Keratinocyte (primary cell): ENCODE data around the gene ANKRD10.

Source experiments
- EZH2 ChIP-seq: IDR thresholded peaks from one replicate; pipeline ENCODE4 v1.6.1; 2012; ENCODE audit warnings: inconsistent platforms, mild to moderate bottlenecking, low read length, moderate library complexity
- TF ChIP-seq, protein P1 (sequence below), 3 experiments: IDR thresholded peaks in 1 of 3; conservative IDR thresholded peaks in 1 of 3; optimal IDR thresholded peaks in 1 of 3; 2 replicates in 2 of 3; 3 replicates in 1 of 3; pipeline versions ENCODE3 to v1.5.1; 2011; ENCODE audit warnings: low read length in 3 of 3, mild to moderate bottlenecking in 3 of 3, moderate library complexity in 2 of 3, control low read depth in 1 of 3, inconsistent platforms in 1 of 3; ENCODE audit not compliant: insufficient read depth in 2 of 3; ENCODE audit errors: extremely low read depth in 1 of 3

DNA sequence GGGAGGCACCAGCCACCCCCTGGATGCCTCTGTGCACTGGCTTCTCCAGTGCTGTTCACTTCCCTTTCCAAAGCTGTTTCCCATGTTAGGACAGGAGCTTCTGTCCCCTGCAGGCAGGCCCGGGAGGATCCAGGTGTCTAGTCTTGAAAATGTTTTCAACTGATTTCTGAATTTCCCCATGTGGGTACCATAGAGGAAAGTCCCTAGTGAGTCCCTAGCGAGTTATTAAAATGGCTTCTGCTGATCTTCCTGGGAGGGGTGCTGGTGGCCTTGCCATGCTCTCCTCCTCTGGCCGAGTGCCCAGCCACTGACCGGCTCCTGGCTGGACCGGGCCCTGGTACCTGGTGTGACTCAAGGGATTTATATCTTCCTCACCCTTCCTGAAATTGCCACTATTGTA is 5.2 kb upstream of the ANKRD10 start:
- TF ChIP-seq, protein P1, sequence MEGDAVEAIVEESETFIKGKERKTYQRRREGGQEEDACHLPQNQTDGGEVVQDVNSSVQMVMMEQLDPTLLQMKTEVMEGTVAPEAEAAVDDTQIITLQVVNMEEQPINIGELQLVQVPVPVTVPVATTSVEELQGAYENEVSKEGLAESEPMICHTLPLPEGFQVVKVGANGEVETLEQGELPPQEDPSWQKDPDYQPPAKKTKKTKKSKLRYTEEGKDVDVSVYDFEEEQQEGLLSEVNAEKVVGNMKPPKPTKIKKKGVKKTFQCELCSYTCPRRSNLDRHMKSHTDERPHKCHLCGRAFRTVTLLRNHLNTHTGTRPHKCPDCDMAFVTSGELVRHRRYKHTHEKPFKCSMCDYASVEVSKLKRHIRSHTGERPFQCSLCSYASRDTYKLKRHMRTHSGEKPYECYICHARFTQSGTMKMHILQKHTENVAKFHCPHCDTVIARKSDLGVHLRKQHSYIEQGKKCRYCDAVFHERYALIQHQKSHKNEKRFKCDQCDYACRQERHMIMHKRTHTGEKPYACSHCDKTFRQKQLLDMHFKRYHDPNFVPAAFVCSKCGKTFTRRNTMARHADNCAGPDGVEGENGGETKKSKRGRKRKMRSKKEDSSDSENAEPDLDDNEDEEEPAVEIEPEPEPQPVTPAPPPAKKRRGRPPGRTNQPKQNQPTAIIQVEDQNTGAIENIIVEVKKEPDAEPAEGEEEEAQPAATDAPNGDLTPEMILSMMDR (optimal IDR thresholded peaks at IDR 0.05 in 1 of 3, IDR thresholded peaks at IDR 0.05 in 1 of 3, conservative IDR thresholded peaks at IDR 0.05 in 1 of 3; ENCODE audit: extremely low read depth in 1 of 3, insufficient read depth in 2 of 3, low read length in 3 of 3): no peak
- no peak for TF ChIP-seq EZH2
